NB4 (cell line): ENCODE data around the gene COL4A6.

Experiments
- DNase-seq: peaks from one replicate; pipeline ENCODE4 v3.0.0; 2010; ENCODE audit warnings: low read depth
- H3K4me3 ChIP-seq: one replicate; pipeline ENCODE4 v1.5.1; 2011; ENCODE audit warnings: mild to moderate bottlenecking, low read depth, low read length, moderate library complexity
- MYC ChIP-seq: IDR thresholded peaks from 2 replicates; pipeline ENCODE4 v1.6.1; 2011; ENCODE audit warnings: low read depth, low read length
- POLR2A ChIP-seq: IDR thresholded peaks from 2 replicates; pipeline ENCODE4 v1.6.1; 2011; ENCODE audit warnings: mild to moderate bottlenecking; ENCODE audit not compliant: insufficient read length; ENCODE audit errors: extremely low read depth
- TF ChIP-seq, protein P1 (sequence below): IDR thresholded peaks from one replicate; pipeline ENCODE4 v1.5.1; 2012; ENCODE audit warnings: low read depth, low read length
- TF ChIP-seq, protein P2 (sequence below): IDR thresholded peaks from 2 replicates; pipeline ENCODE4 v1.6.1; 2011; ENCODE audit warnings: low read depth, low read length

The COL4A6 gene

DNA sequence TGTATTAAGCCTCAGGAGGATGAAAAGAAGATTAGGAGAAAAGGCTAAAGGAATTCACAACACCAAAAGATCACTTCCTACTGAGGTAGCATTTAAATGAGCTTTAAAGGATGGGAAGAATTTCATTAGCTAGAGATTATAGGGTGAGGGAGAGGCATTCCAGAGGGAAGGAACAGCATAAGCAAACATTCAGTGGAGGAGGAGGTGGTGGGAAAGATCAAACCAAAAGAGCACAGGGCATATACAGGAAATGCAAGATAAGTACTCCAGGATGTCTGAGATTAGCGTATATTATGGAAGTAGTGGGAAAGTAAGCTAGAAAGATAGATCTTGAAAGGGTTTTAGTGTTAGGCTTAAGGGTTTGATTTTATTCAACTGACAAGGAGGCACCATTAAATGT lies 84.8 kb downstream of the COL4A6 start:
- H3K4me3 ChIP-seq: no peak overlapping the region
- no peak for DNase-seq
- TF ChIP-seq POLR2A (no peak), MYC (no peak)
- TF ChIP-seq, protein P1, sequence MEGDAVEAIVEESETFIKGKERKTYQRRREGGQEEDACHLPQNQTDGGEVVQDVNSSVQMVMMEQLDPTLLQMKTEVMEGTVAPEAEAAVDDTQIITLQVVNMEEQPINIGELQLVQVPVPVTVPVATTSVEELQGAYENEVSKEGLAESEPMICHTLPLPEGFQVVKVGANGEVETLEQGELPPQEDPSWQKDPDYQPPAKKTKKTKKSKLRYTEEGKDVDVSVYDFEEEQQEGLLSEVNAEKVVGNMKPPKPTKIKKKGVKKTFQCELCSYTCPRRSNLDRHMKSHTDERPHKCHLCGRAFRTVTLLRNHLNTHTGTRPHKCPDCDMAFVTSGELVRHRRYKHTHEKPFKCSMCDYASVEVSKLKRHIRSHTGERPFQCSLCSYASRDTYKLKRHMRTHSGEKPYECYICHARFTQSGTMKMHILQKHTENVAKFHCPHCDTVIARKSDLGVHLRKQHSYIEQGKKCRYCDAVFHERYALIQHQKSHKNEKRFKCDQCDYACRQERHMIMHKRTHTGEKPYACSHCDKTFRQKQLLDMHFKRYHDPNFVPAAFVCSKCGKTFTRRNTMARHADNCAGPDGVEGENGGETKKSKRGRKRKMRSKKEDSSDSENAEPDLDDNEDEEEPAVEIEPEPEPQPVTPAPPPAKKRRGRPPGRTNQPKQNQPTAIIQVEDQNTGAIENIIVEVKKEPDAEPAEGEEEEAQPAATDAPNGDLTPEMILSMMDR: no peak
- TF ChIP-seq, protein P2, sequence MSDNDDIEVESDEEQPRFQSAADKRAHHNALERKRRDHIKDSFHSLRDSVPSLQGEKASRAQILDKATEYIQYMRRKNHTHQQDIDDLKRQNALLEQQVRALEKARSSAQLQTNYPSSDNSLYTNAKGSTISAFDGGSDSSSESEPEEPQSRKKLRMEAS: no peak

DNA sequence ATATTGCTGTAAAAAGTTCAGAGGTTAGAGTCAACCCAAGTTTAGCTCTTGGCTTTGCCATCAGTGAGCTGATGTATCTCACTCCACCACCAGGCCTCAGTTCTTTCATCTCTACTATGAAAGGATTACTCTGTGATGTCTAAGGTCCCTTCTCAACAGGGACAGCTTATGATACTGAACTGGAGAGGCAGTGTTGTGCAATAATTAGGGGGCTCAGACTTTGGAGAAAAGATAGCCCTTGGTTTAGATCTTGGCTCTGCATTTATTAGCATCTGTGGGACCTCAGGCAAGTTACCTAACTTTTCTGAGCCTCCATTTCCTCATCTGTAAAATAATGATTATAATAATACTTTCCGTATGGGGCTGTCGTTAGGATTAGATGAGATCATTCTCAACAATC lies 89.0 kb downstream of the COL4A6 start:
- H3K4me3 ChIP-seq: no peak overlapping the region
- TF ChIP-seq, protein P1: no peak
- no peak for TF ChIP-seq POLR2A
- TF ChIP-seq, protein P2: no peak
- TF ChIP-seq MYC: no peak
- no peak for DNase-seq

DNA sequence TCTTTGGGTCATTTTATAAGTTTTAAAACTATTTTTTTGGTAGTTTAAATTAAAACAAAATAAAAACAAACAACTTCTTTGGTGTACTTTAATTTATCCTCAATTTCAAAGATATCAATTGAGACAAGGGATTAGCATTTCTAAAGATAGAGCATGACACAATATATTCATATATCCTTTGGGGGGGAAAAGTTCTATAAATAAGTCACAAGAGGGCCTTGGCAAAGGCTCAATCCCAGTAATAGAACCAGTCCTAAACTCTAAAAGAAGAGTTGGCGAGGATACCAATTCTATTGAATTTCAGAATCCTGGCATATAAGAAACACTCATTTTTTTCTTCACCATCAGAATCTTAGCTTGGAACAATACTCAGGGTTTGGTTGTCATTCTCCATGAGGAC lies 89.7 kb downstream of the COL4A6 start:
- no peak overlapping the region for H3K4me3 ChIP-seq
- no peak for DNase-seq
- TF ChIP-seq, protein P2: no peak

DNA sequence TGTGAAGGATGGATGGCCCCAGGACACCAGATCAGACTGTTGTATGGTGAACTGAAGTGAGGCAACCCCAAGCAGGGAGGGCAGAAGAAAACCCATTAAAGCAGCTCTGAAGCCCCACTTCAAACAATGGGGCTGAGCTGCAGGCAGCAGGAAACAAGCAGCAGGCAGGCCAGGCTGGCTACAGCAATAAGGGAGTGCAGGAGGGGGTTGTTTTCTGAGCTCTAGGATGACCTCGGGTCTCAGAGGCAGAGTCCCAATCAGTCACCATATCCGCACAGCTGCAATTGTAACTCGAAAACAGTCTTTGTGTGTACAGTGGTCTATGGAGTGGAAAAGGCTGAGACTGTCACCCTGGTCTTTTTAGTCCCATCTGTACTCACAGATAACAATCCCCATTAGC lies 90.4 kb downstream of the COL4A6 start:
- TF ChIP-seq, protein P2: no peak
- no peak for TF ChIP-seq MYC
- TF ChIP-seq, protein P1: no peak
- TF ChIP-seq POLR2A: no peak
- H3K4me3 ChIP-seq: no peak overlapping the region
- DNase-seq: no peak

DNA sequence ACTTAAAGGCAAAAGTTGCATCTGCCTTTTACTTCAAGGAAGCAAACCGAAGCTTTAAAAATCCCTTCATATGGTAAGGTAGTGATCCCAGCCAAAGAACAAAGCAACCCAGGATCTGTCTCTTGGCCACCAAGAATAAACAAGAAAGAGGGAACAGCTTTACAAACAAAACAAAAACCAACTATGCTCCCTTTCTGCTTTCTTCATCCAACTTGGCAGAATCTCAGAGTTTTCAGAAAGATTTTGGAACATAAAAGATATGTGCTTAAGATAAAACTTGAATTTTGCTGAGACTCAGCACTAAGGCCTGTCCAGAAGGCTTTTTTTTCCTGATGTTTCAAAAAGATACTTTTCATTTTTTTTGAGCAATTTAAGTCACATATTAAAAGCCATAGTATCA lies 94.0 kb downstream of the COL4A6 start:
- TF ChIP-seq, protein P1: no peak
- TF ChIP-seq, protein P2: no peak
- TF ChIP-seq POLR2A (no peak), MYC (no peak)
- no peak for DNase-seq

DNA sequence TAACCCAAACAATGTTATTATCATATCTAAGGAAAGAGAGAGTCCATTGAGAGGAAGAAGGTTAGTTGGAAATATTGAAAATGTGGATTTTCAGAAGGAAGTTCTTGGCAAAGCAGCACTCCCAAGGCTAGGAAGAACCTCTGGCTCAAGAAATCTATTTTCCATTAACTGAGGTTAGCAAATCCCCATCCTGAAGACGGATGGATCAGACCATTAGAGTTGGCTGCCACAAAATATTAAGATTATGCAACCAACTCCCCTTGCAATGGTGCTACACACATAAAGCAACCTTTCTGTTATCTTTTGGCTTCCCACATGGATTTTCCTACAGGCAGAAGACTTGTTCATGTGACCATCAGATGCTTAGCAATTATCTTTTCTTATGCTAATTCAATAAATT lies 96.3 kb downstream of the COL4A6 start:
- TF ChIP-seq MYC: no peak
- no peak for TF ChIP-seq POLR2A
- TF ChIP-seq, protein P2: no peak
- TF ChIP-seq, protein P1: no peak
- no peak overlapping the region for H3K4me3 ChIP-seq
- DNase-seq: no peak

More for the DNA sequence above, 94.0 kb downstream of the COL4A6 start:
- H3K4me3 ChIP-seq: no peak overlapping the region
